HG03025 (cell line): ENCODE measurements around the gene ANTXR1.

Experiments
- ATAC-seq: cut with Tn5 transposase; IDR thresholded peaks from one replicate; pipeline ENCODE4 v1.9.1; 2021; ENCODE audit warnings: mild to moderate bottlenecking, moderate library complexity; ENCODE audit not compliant: unreplicated experiment, low FRiP score

ANTXR1 gene

DNA sequence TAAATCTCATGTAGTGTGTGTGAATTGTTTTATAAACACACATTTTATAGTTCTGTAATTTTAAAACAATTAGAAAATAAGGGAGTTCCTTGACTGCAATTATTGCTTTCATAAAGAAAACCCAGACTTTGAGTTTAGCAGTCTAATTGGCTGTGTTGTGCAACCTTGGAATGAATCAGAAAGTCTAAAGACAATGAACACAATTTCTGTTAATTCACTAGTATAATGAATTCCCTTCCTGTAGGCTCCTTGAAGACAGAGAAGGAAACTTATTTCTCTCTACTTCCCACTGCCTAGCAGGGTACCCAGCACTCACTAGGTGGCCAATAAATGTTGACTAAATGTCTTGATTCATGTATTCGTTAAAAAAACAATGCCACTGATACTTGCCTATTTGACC is 79.9 kb downstream of the ANTXR1 start:
- ATAC-seq = no peak

DNA sequence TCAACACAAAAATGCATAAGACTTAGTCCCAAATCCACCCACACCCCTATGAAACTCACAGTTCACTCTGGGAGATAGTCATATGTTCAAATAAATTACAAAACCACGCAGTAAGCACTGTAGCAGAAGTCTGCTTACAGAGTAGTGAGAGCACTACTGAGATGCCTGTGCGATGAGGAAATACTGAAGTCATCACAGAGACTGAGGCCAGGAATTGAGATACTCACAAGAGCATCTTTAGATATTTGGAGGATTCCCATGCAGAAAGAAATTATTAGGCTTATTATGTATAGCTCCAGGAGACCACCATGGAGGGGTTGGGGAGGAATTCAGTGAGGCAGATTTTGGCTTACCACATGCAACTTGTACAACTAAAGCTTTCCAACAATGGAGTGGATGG is 82.3 kb downstream of the ANTXR1 start:
- ATAC-seq = no peak

DNA sequence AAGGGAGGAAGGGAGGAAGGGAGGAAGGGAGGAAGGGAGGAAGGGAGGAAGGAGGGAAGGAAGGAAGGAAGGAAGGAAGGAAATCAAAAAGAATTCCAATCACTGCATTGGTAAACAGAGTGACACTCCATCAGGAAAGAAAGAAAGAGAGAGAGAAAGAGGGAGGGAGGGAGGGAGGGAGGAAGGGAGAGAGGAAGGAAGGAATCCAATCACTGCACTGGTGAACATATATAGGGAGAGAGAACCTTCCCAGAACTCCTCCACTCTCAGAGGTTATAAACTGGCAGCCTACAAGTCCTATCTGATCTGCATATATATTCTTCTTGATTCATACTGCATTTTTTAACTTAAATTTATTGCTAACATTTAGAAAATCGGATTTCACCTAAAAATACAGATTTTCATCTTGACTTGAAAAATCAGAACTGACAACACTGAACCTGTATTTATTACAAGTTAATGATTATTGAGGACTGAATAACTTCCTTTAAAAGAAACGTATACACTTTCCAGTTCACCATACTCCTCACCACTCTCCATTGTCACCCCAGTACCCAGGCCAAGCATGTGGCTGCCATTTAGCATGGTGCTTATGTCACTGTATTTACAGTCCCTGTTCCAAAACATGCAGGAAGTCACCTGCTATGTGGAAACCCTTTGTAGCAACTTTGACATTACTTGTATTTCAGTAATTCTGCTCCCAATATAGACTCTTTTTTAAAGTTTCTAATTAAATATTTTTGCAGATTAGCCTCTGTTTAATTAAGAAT is 83.5 kb downstream of the ANTXR1 start:
- ATAC-seq = no peak

DNA sequence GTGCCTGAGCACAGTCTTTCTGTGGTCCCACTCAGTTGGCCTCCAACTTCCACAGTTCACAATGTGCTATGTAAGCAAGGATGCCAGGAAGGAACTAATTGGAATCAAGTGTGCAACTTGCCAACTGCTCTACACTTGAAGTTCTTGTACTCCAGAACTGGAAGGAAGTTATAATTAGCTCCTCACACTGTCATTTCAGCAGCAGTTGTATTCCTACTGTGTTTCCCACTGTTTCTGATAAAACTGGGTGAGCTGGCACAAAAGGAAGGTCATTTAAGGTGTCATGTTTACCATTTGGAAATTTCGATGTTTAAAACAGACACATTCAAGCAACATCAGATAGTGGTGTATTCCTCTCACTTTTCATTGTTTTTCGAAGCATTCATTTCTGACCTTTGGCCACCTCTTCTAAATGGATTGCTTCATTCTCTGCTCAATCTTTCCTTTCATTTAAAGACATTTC is 84.2 kb downstream of the ANTXR1 start:
- ATAC-seq = no peak

DNA sequence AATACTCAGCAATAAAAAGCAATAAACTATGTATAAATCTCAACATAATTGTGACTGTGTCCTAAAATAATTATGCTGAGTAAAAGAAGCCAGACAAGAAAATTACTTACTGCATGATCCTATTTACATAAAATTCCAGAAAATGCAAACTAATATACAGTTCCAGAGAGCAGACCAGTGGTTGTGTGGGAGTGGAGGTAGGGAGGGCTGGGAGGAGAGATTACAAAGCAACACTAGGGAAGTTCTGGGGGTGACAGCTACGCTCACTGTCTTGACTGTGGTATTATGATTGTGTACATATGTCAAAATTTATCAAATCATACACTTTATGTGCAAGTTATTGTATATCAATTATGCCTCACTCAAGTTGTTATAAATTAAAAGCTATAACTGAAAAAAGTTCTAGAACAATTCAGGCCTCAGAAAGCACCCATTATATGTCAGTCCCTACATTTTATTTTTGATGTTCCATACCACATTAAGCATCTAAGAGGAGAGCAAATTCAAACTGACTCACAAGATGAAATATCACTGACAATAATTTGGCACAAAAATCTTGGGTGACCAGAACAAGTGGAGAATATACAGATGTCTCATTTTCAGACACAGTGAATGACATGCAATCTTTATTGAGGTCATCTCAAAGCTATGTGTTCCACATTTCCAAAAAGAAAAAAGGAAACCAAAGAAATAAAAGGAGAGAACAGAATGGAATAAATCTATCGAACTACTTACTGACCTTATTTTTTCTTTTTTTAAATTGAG is 85.1 kb downstream of the ANTXR1 start:
- no peak for ATAC-seq

DNA sequence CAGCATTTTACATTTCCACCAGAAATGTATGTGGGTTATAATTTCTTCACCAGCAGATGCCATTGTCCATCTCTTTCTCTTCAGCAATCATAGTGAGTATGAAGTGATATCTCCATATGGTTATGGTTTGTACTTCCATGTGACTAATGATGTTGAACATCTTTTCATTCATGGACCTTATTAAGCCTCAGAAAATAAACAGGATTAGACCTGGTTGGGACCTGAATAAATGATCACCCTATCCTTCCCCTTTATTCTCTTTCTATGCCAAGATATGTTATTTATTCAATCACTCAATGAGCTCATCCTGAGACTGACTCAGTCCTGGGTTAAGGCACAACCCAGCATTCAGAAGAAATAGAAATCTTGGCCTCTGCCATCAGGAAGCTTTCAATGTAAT is 86.6 kb downstream of the ANTXR1 start:
- ATAC-seq = no peak

DNA sequence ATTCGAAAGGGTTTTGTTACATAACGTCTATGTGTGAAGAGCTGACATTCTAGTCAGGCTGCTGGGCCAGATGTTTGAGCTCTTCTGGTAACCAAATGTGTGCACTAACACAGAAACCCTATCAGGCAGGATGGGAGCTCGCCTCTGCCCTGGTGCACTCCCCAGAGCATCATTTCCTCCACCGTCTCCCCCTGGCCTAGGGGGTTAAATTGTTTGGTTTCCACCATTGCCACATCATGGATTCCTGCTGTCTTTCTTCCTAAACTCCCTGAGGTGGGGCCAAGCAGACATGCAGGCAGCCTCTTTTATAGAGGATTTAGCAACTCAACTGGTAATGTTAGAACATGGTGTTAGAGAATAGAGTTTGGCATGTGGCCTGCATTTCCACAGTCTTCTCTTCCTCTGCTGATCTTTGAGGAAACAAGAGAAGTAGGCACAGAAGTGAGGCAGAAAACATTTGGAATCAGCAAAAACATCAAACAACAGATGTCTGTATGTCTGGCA is 87.3 kb downstream of the ANTXR1 start:
- ATAC-seq = no peak

DNA sequence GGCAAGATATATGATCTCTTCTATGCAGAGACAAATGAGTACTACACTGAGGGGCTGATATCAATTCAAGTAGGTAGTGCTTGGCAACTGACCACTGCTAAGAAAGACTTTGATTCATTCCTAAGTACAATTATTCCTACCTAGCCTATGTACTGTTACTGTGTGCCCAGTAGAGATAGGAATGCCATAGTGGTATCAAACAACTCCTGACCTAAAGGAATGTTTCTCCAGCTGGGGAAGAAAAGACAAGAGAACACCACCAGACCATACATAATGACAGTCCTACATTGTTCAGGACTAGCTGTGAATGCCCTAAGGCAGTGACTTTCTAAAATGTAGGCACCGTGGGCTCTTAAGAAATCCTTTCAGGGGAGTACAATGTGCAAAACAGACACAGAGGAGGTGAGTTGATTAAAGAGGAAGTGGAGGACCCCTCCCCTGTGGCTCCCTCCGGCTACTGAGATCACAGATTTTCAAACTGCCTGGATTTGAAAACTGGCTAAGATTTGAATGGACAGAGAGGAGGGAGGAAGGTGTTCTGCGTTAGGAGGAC is 89.1 kb downstream of the ANTXR1 start:
- ATAC-seq = no peak

DNA sequence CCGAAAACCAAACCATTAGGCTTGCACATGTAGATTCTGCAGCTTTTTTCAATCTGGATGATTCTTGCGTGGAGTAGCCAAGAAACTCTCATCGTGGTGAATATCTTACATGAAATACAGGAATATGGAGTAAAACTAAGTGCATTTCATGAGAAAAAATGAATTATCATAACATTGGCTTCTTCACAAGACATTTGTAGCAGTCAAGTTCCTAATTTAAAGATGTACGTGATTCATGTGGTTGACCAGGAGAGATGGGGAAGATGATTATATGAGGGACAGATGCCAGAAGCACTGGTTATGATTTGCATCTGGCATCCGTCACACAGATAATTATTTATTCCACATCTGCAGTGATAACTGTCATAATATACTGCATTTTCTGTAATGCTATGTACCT is 90.4 kb downstream of the ANTXR1 start:
- ATAC-seq = no peak

DNA sequence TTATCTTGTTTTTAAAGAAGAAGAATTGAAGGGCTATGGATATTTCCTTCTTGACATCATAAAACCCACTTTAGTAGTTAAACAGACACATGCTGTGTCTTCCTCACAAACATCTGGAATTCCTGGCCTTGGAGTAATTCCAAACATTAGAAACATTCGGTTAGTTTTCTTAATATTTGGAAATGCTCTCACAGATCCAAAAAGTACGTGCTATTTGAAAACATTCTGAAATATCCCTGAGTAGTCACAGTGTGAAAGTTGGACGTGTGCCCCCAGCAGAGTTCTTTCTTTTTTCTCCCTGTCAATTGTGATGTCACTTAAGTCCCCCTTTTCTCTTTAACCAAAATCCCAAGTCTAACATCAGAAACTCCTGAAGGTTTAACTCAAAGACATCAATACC is 91.3 kb downstream of the ANTXR1 start:
- ATAC-seq = no peak

DNA sequence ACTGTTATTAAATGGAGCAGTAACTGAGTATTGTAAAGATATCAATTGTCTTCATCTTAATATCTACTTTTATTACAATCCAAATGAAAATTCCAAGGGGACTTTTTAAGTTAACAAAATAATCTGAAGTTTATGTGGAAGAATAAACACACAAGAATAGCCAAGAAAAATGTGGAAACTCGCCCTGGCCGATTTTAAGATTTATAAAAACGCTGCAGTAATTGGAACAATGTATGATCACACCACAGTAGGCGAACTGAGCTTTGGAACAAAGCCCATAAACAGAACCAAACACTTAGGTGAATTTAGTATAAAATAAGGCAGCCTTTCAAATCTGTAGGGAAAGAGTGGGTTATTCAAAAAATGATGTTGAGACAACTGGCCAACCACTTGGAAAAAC is 96.3 kb downstream of the ANTXR1 start:
- ATAC-seq = no peak

DNA sequence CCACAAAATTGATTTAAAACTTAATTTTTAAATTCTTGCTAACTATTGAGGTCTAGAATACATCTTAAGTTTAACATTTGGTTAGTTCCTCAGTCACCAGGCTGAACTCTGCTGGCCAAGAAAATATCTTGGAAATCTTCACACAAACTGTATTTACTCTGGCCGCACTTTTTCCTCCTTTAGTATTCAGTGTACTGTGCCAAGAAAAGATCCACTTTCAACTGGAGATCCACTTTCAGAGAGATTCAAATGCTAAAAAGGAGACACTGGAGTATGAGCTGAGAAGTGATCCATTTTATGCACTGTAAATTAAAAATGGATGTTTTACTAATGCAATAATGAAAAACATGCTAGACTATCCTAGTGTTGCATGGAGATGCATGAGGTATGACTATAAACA is 98.1 kb downstream of the ANTXR1 start:
- ATAC-seq = no peak

DNA sequence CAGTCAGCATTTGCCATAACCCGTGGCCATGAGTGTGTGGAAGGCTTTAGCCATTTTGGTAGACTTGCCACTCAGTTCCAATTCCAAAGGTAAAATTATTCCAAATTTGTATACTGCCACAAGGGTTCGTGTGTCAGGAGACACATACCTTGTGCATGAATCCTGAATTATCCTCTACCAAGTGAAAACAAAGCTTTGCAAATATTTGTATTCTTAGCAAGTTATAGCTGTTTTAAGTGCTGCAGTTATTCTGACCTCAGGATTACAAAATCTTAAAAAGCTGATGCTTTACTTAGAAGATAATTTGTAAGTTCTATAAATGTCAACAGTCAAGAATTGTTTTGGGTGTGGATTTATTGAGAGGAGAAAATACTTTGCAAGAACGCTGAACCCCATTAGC is 100.6 kb downstream of the ANTXR1 start:
- no peak for ATAC-seq

DNA sequence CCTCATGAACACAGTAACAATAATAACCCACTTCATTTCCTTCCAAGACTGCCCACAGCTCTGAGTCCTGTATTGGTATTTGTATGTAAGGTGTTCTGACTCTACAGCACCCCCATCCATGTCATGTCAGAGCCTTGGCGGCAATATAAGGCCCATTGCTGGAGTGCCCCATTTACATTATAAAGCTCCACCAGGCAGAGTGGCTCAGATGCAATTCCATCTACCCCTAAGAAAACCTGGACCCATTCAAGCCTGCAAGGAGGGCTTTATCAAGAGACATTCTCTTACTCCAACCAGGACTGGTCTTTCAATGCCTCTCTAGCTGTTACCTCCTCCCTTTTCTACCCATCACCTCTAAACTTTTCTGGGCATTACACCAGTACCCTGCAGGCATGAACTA is 101.6 kb downstream of the ANTXR1 start:
- ATAC-seq = no peak

DNA sequence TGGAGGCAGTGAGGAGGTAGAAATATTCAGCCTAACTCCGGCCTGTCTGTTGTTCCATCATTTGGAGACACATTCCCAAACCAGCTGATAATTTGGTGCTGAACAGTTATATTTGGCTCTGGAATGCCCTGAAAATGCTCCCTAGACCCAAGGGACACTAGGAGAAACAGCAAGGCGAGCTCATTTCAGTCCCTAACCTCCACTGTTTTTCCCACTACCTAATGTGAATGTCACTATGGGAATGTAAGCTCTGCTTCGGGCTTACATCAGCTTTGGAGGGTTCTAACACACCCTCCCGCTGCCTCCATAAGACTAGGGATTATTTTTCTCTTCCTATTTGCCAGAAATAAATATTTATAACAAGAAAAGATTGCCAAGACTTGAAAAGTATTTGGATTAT is 103.5 kb downstream of the ANTXR1 start:
- no peak for ATAC-seq

DNA sequence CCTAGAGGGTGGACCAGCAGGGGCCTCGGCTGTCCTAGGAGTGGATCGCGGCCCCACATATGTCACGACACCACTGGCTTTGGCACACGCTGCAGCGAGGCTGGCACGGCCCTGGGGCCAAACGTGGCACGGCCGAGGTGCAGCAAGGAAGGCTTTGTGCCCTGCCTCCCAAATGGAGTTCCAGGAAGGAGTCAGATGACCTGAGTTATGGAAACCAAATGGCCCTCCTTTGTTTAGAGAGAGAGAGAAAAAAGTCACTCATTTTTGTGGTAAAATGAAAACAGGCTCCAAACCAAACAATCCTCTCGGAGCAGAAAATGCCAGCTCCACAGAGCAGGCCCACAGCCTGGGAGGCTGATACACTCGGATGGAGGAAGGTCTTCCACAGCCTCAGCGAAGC is 105.6 kb downstream of the ANTXR1 start:
- no peak for ATAC-seq

DNA sequence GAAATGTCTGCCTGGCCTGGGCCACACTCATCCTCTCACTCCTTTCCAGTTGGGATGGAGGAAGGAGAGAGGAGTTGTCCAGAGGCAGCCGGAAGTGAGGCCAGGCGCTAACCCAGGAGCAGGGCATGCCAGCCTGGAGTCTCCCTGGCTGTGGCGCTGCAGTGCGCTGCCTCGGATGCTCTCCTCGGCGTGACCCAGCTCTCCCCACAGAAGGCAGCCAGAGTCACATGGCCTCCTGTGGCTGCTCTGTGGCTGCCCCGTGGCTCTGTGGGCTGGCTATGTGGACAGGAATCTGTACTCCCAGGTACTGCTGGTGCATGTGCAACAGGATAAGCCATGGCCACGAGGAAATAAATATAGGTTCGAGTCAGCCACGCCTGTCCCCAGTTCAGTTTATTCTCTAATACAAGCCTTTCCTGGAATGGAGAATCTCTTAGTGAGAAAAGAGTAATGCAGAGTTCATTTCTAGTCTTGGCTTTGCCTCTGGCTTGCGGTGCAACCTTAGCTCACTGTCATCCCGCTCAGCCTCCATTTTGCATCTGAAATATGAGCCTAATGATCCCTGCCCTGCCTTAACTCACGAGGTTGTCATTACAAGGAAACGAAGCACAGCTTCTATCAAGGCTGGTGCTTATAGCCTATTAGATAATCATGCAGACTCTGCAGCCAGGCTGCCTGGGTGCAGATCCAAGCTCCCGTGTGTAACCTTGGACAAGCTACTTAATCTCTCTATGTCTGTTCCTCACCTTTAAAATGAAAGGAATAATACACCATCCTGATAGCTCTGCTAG is 106.3 kb downstream of the ANTXR1 start:
- ATAC-seq = no peak

DNA sequence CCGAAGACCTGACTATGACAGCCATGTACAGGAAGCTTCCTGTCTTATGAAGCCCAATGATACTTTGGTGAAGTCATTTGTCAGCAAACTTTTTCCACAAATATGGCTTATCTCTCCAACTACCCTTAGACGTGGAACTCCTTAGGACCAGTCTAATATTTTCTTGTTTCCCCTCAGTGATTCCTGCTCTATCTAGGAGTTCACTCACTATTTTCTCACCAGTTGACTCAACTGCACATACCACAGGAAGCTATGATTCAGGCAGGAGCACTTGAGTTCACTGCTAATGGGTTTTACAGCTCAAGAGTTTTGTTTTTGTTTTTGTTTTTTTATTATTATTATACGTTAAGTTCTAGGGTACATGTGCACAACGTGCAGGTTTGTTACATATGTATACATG is 109.3 kb downstream of the ANTXR1 start:
- ATAC-seq = no peak

DNA sequence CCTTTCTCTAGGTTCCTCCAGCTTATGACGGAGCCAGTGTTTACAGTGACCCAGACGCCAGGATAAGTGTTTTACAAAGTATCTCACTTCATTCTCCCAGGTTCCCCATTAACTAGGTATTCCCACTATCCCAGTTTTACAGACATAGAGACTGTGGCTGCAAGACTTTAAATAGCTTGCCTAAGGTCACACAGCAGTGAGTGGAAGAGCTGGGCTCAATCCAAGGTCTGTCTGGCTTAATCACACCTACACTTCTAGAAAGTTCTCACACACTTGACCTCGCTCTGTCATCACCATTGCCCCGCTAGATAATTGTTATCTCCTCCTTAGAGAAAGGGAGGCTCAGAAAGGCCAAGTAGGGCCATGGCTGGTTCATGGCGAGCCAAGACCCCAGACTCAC is 110.2 kb downstream of the ANTXR1 start:
- no peak for ATAC-seq

DNA sequence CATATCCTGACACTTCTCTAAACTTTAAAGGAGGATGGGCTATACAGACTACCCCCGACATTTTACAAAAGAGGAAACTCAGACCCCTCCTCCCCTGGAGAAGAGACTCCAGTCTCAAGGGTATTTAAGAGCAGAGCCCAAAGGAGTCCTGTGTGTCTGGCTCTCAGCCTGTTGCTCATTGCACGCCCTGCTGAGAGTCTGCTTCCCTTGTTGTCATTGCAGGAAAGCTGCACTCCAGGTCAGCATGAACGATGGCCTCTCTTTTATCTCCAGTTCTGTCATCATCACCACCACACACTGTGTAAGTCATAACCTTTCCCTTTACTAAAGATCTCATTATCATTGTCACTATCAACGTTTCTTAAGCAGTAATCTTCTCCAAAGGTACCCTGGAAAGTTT is 111.4 kb downstream of the ANTXR1 start:
- ATAC-seq = no peak

DNA sequence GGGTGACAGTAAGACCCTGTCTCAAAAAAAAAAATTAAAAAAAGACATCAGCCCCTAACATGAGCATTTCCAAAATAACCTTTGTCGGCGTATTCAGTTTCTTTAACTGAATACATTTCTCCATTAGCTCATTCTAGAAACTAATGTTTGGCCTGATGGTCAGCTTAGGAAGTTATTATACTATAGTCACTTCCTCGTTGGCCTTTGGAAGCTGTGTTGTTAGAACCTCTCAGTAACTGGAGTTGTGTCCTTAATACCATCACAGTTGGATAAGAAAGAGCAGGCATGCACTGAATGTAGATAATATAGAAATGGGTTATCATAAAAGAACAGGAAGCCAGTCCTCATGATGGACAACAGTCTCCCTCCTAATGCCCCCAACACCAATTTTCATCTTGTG is 112.8 kb downstream of the ANTXR1 start:
- no peak for ATAC-seq
